WTC11 (cell line): ENCODE data around the gene LYPLA2. TPM values are rescaled to one million over a fixed set of nuclear protein-coding genes. Genes with fewer than 3 reads are reported as not detected.
"Not testable (repeated sequence)": the region's sequence is repeated elsewhere in the genome, so short reads cannot be mapped to it uniquely, and the experiment has no call there.

Experiments used
- ATAC-seq: fragments of 200-7000 bp; cut with Tn5 transposase; 2 replicates; pipeline ENCODE4 v1.10.0; 2021; ENCODE audit warnings: mild to moderate bottlenecking, moderate library complexity
- CTCF ChIA-PET: fragments of 300-600 bp; sonication (Branson Sonifier 250); formaldehyde crosslinking; loops from one replicate; lab custom pipeline; 2021; ENCODE audit warnings: antibody characterized with exemption; lab: Charles Lee
- POLR2A ChIA-PET: fragments of 350-600 bp; sonication (Branson Sonifier 250); formaldehyde crosslinking; loops from one replicate; lab custom pipeline; 2021; ENCODE audit warnings: antibody characterized with exemption; lab: Charles Lee
- DNase-seq: peaks from one replicate; pipeline ENCODE4 v3.0.0; 2021; ENCODE audit warnings: low spot score
- H3K27ac Mint-ChIP-seq: 2 replicates; pipeline ENCODE4 v1.8.0; 2021; ENCODE audit warnings: mixed read lengths
- H3K27me3 Mint-ChIP-seq: 2 replicates; pipeline ENCODE4 v1.8.0; 2021; ENCODE audit warnings: low read depth, mild to moderate bottlenecking, moderate library complexity, mixed read lengths
- H3K36me3 Mint-ChIP-seq: 2 replicates; pipeline ENCODE4 v1.8.0; 2021; ENCODE audit warnings: mixed read lengths
- H3K4me1 Mint-ChIP-seq: 2 replicates; pipeline ENCODE4 v1.8.0; 2022; ENCODE audit warnings: mixed read lengths
- H3K4me3 Mint-ChIP-seq: 2 replicates; pipeline ENCODE4 v1.8.0; 2021; ENCODE audit warnings: mild to moderate bottlenecking, moderate library complexity, mixed read lengths
- H3K9me3 Mint-ChIP-seq: 2 replicates; pipeline ENCODE4 v1.8.0; 2021; ENCODE audit warnings: mixed read lengths
- ATF1 ChIP-seq: sonication (generic); formaldehyde crosslinking; IDR thresholded peaks from 2 replicates; pipeline ENCODE4 v1.8.1; 2023; ENCODE audit warnings: mild to moderate bottlenecking, moderate library complexity, missing genetic modification reagents
- ETV6 ChIP-seq: sonication (generic); formaldehyde crosslinking; IDR thresholded peaks from 2 replicates; pipeline ENCODE4 v1.8.1; 2022; ENCODE audit warnings: mild to moderate bottlenecking, missing genetic modification reagents
- GABPB1 ChIP-seq: sonication (generic); formaldehyde crosslinking; IDR thresholded peaks from 2 replicates; pipeline ENCODE4 v1.8.1; 2023; ENCODE audit warnings: mild to moderate bottlenecking, missing genetic modification reagents
- JAZF1 ChIP-seq: fragments of 250-450 bp; sonication (Bioruptor Pico); IDR thresholded peaks from 2 replicates; pipeline ENCODE4 v1.9.0; 2021; ENCODE audit warnings: moderate library complexity, mild to moderate bottlenecking, inconsistent platforms
- NFATC4 ChIP-seq: fragments of 250-450 bp; sonication (Bioruptor Pico); IDR thresholded peaks from 2 replicates; pipeline ENCODE4 v1.9.0; 2021; ENCODE audit warnings: mild to moderate bottlenecking
- OVOL2 ChIP-seq: fragments of 250-450 bp; sonication (Bioruptor Pico); IDR thresholded peaks from 2 replicates; pipeline ENCODE4 v1.9.0; 2021; ENCODE audit warnings: mild to moderate bottlenecking, borderline replicate concordance
- RORB ChIP-seq: fragments of 250-450 bp; sonication (Bioruptor Pico); IDR thresholded peaks from 2 replicates; pipeline ENCODE4 v1.9.0; 2021; ENCODE audit warnings: mild to moderate bottlenecking
- TCF7 ChIP-seq: sonication (generic); formaldehyde crosslinking; IDR thresholded peaks from 2 replicates; pipeline ENCODE4 v1.8.0; 2022; ENCODE audit warnings: mild to moderate bottlenecking, low read depth, missing genetic modification reagents, moderate library complexity
- TP53 ChIP-seq: sonication (generic); formaldehyde crosslinking; IDR thresholded peaks from 2 replicates; pipeline ENCODE4 v1.8.1; 2023; ENCODE audit warnings: mild to moderate bottlenecking, missing genetic modification reagents
- ZNF121 ChIP-seq: sonication (generic); formaldehyde crosslinking; IDR thresholded peaks from 2 replicates; pipeline ENCODE4 v1.8.0; 2023; ENCODE audit warnings: missing genetic modification reagents
- total RNA-seq: library from RNA; stranded (reverse); gene quantifications from 3 replicates; pipeline ENCODE4 v1.2.3, GENCODE V29; 2021
- TF ChIP-seq, protein P1 (sequence below): fragments of 250-450 bp; sonication (Bioruptor Pico); IDR thresholded peaks from 2 replicates; pipeline ENCODE4 v2.1.2; 2022; ENCODE audit warnings: mild to moderate bottlenecking, moderate library complexity
- TF ChIP-seq, protein P2 (sequence below): sonication (generic); formaldehyde crosslinking; IDR thresholded peaks from 2 replicates; pipeline ENCODE4 v1.8.0; 2023; ENCODE audit warnings: missing genetic modification reagents, mild to moderate bottlenecking, borderline replicate concordance
- TF ChIP-seq, protein P3 (sequence below): sonication (generic); formaldehyde crosslinking; IDR thresholded peaks from 2 replicates; pipeline ENCODE4 v1.8.1; 2023; ENCODE audit warnings: mild to moderate bottlenecking, missing genetic modification reagents
- TF ChIP-seq, protein P4 (sequence below): fragments of 200-600 bp; IDR thresholded peaks from 2 replicates; pipeline ENCODE4 v1.8.0; 2022; ENCODE audit warnings: antibody characterized with exemption

LYPLA2 gene
- total RNA-seq, 1 experiment from 2014 or later: 164 TPM

DNA sequence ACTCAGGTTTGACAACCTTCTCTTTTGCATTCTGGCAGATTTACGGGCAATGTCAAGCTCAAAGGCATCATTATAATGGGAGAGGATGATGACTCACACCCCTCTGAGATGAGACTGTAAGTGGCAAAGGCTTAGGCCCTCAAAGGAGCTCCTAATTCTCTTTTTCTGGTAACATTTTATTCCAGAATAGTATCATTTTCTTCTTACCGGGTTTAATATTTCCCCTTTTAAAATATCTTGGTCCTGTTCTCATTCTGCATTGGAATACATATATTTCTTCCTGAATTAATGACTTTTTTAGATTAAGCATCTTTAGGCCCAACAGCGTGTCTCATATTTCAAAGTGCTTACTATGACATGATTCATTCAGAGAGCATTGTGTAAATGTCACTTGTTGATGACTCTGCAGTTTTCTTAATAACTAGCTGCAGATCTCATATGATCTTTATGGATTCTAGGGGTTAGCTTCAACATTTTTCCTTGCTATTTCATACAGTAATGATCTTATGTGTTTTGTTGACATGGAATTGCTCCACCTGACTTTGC, 11.0 kb upstream of the LYPLA2 start:
- ChIA-PET POLR2A (no interaction called here), CTCF (interaction anchor here (0.6 to 0.7 kb wide), 2 partner anchors 124 to 376 kb away, joined by 3 read pairs; no protein-coding TSS in a partner anchor)
- DNase-seq (no peak), ATAC-seq (no peak)
- Mint-ChIP-seq H3K36me3 (peaks cover 22% of the 10 kb centered on the region), H3K4me1 (peaks cover 18% of the 10 kb centered on the region), H3K9me3 (no peaks in the 10 kb centered on the region), H3K27ac (no peak overlapping the region), H3K27me3 (no peaks in the 10 kb centered on the region), H3K4me3 (peak overlapping the region; percentile 85)
- TF ChIP-seq TP53 (no peak), RORB (CRISPR knock-in tag) (no peak), GABPB1 (no peak), ZNF121 (no peak), ATF1 (CRISPR knock-in tag) (no peak), OVOL2 (no peak), ETV6 (CRISPR knock-in tag) (no peak), TCF7 (CRISPR knock-in tag) (no peak), JAZF1 (CRISPR knock-in tag) (no peak)
- TF ChIP-seq, protein P1, sequence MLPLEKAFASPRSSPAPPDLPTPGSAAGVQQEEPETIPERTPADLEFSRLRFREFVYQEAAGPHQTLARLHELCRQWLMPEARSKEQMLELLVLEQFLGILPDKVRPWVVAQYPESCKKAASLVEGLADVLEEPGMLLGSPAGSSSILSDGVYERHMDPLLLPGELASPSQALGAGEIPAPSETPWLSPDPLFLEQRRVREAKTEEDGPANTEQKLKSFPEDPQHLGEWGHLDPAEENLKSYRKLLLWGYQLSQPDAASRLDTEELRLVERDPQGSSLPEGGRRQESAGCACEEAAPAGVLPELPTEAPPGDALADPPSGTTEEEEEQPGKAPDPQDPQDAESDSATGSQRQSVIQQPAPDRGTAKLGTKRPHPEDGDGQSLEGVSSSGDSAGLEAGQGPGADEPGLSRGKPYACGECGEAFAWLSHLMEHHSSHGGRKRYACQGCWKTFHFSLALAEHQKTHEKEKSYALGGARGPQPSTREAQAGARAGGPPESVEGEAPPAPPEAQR (CRISPR knock-in tag): no peak
- TF ChIP-seq, protein P2, sequence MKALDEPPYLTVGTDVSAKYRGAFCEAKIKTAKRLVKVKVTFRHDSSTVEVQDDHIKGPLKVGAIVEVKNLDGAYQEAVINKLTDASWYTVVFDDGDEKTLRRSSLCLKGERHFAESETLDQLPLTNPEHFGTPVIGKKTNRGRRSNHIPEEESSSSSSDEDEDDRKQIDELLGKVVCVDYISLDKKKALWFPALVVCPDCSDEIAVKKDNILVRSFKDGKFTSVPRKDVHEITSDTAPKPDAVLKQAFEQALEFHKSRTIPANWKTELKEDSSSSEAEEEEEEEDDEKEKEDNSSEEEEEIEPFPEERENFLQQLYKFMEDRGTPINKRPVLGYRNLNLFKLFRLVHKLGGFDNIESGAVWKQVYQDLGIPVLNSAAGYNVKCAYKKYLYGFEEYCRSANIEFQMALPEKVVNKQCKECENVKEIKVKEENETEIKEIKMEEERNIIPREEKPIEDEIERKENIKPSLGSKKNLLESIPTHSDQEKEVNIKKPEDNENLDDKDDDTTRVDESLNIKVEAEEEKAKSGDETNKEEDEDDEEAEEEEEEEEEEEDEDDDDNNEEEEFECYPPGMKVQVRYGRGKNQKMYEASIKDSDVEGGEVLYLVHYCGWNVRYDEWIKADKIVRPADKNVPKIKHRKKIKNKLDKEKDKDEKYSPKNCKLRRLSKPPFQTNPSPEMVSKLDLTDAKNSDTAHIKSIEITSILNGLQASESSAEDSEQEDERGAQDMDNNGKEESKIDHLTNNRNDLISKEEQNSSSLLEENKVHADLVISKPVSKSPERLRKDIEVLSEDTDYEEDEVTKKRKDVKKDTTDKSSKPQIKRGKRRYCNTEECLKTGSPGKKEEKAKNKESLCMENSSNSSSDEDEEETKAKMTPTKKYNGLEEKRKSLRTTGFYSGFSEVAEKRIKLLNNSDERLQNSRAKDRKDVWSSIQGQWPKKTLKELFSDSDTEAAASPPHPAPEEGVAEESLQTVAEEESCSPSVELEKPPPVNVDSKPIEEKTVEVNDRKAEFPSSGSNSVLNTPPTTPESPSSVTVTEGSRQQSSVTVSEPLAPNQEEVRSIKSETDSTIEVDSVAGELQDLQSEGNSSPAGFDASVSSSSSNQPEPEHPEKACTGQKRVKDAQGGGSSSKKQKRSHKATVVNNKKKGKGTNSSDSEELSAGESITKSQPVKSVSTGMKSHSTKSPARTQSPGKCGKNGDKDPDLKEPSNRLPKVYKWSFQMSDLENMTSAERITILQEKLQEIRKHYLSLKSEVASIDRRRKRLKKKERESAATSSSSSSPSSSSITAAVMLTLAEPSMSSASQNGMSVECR (CRISPR knock-in tag): no peak
- TF ChIP-seq, protein P3, sequence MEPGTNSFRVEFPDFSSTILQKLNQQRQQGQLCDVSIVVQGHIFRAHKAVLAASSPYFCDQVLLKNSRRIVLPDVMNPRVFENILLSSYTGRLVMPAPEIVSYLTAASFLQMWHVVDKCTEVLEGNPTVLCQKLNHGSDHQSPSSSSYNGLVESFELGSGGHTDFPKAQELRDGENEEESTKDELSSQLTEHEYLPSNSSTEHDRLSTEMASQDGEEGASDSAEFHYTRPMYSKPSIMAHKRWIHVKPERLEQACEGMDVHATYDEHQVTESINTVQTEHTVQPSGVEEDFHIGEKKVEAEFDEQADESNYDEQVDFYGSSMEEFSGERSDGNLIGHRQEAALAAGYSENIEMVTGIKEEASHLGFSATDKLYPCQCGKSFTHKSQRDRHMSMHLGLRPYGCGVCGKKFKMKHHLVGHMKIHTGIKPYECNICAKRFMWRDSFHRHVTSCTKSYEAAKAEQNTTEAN: no peak
- TF ChIP-seq, protein P4, sequence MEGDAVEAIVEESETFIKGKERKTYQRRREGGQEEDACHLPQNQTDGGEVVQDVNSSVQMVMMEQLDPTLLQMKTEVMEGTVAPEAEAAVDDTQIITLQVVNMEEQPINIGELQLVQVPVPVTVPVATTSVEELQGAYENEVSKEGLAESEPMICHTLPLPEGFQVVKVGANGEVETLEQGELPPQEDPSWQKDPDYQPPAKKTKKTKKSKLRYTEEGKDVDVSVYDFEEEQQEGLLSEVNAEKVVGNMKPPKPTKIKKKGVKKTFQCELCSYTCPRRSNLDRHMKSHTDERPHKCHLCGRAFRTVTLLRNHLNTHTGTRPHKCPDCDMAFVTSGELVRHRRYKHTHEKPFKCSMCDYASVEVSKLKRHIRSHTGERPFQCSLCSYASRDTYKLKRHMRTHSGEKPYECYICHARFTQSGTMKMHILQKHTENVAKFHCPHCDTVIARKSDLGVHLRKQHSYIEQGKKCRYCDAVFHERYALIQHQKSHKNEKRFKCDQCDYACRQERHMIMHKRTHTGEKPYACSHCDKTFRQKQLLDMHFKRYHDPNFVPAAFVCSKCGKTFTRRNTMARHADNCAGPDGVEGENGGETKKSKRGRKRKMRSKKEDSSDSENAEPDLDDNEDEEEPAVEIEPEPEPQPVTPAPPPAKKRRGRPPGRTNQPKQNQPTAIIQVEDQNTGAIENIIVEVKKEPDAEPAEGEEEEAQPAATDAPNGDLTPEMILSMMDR: no peak

DNA sequence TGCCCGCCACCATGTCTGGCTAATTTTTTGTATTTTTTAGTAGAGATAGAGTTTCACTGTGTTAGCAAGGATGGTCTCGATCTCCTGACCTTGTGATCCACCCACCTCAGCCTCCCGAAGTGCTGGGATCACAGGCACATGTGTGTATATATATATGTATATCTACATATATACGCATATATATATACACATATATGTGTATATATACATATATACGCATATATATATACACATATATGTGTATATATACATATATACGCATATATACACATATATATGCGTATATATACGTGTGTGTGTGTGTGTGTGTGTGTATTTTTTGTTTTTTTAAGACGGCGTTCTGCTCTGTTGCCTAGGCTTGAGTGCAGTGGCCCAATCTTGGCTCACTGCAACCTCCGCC, 7.8 kb upstream of the LYPLA2 start:
- ATAC-seq, DNase-seq, H3K4me1 Mint-ChIP-seq, POLR2A ChIA-PET, H3K27ac Mint-ChIP-seq, H3K9me3 Mint-ChIP-seq, H3K4me3 Mint-ChIP-seq, H3K27me3 Mint-ChIP-seq: not testable (repeated sequence)
- peaks cover 53% of the 10 kb centered on the region for H3K36me3 Mint-ChIP-seq
- CTCF ChIA-PET: interaction anchor here (1.0 to 1.9 kb wide), 3 partner anchors 11 to 28 kb away, joined by 3 to 4 read pairs (median 3); no protein-coding TSS in a partner anchor

DNA sequence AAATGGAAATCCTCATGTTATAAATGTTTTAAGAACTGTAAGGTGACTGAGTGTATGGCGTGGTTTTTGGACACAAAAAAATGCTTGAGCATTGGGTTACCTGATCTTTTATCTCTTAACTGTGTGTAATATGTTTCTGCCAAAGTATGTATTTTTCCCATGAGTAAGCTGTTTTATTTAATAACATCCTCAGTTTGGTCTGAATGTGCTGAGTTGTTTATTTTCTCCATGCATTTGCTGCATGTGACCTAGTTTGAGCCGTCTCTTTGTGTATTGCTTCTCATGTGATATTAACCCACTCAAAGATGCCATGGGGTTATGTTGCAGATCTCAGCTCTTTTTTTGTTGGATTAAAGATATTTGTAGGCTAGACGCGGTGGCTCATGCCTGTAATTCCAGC, 6.1 kb upstream of the LYPLA2 start:
- Mint-ChIP-seq H3K9me3 (no peaks in the 10 kb centered on the region), H3K27ac (no peak overlapping the region), H3K4me1 (no peaks in the 10 kb centered on the region), H3K36me3 (peaks cover 58% of the 10 kb centered on the region), H3K4me3 (no peak overlapping the region), H3K27me3 (no peaks in the 10 kb centered on the region)
- ChIA-PET CTCF (no interaction called here), POLR2A (no interaction called here)
- no peak for ATAC-seq
- DNase-seq: no peak
- no peak for TF ChIP-seq NFATC4
